Measurements from ENCODE around the gene ASB18. TPM values are rescaled to one million over a fixed set of nuclear protein-coding genes. Genes with fewer than 3 reads are reported as not detected.

Gene ASB18
- total and polyA plus RNA-seq, 2 of the 4 experiments (the other 2 are of a cell fraction) = not detected

GRCh38 chr2:236177967-236178889 lies 86.0 kb downstream of the ASB18 start:
- Histone ChIP-seq H2BK120ac (ENCODE audit: low read depth, low read length) (no peak overlapping the region), H4K91ac (ENCODE audit: insufficient read depth, low read depth, low read length) (no peak overlapping the region), H3K14ac (replicated peaks; ENCODE audit: low read depth, low read length) (no peak overlapping the region), H3K4me1 (ENCODE audit: control insufficient read depth, insufficient read depth, low read length) (peaks cover 6% of the 10 kb centered on the region), H3K27me3 (ENCODE audit: control insufficient read depth, insufficient read depth, low read length) (peaks cover 25% of the 10 kb centered on the region), H2AK5ac (ENCODE audit: low read depth, low read length) (no peak overlapping the region), H2BK20ac (ENCODE audit: low read depth, low read length) (no peak overlapping the region), H2BK5ac (ENCODE audit: low read depth, low read length, poor library complexity, severe bottlenecking) (no peak overlapping the region), H3K9me3 (ENCODE audit: control insufficient read depth, insufficient read depth, low read length) (no peaks in the 10 kb centered on the region), H3K56ac (ENCODE audit: extremely low read depth, insufficient read depth, low read length) (no peak overlapping the region), H3K4me2 (ENCODE audit: low read depth, low read length) (peak overlapping the region; percentile 62), H3K9me1 (ENCODE audit: insufficient read depth, low read length) (no peaks in the 10 kb centered on the region), H3K4me3 (ENCODE audit: insufficient read depth, low read depth, low read length) (peak overlapping the region; percentile 32), H3K27ac (ENCODE audit: insufficient read depth, low read length) (no peak overlapping the region; the same call in 1 of the 2 replicates), H3K9ac (ENCODE audit: low read depth, low read length) (no peak overlapping the region), H2AFZ (replicated peaks; ENCODE audit: low read length, poor library complexity) (peak overlapping the region; percentile 72), H3K79me1 (ENCODE audit: low read depth in 1 of 2, low read length in 2 of 2) (no peaks in the 10 kb centered on the region), H3K18ac (ENCODE audit: low read depth, low read length) (no peak overlapping the region), H4K8ac (ENCODE audit: low read depth in 2 of 2, low read length in 2 of 2) (peak overlapping the region in 1 of 2 experiments; percentile 4; a peak in 1 of 4 replicates), H2BK15ac (ENCODE audit: low read depth, low read length) (no peak overlapping the region), H4K5ac (ENCODE audit: low read depth, low read length) (no peak overlapping the region), H3K4ac (ENCODE audit: low read depth, low read length) (no peak overlapping the region), H3K23ac (ENCODE audit: low read depth, low read length) (no peak overlapping the region), H3K36me3 (ENCODE audit: control insufficient read depth, insufficient read depth, low read length) (no peaks in the 10 kb centered on the region), H2AK9ac (replicated peaks; ENCODE audit: low read depth, low read length, poor library complexity) (no peak overlapping the region), H4K20me1 (ENCODE audit: insufficient read depth, low read length) (no peaks in the 10 kb centered on the region)
- in situ Hi-C loops (cut with MboI; ENCODE audit: low sequenced_read_pairs) = loop anchor here (5.0 kb wide), 1 partner anchor 411 kb away; no protein-coding TSS in a partner anchor
- TF ChIP-seq MAFK (IDR thresholded peaks at IDR 0.05; ENCODE audit: low read depth, low read length) (no peak), BHLHE40 (IDR thresholded peaks at IDR 0.05; ENCODE audit: low read depth, low read length) (peak; percentile 27; the same call in 1 of the 2 replicates), POLR2A (IDR thresholded peaks at IDR 0.05; ENCODE audit: low read depth, low read length) (no peak), SMC3 (IDR thresholded peaks at IDR 0.05; ENCODE audit: low read depth, low read length) (peak; percentile 42), RFX5 (IDR thresholded peaks at IDR 0.05; ENCODE audit: low read depth, low read length) (no peak), RAD21 (IDR thresholded peaks at IDR 0.05; ENCODE audit: low read length) (peak; percentile 41), NFE2L2 (IDR thresholded peaks at IDR 0.05; ENCODE audit: low read depth, low read length) (no peak), RCOR1 (IDR thresholded peaks at IDR 0.05; ENCODE audit: insufficient replicate concordance, low read length) (no peak)
- TF ChIP-seq, protein P1, sequence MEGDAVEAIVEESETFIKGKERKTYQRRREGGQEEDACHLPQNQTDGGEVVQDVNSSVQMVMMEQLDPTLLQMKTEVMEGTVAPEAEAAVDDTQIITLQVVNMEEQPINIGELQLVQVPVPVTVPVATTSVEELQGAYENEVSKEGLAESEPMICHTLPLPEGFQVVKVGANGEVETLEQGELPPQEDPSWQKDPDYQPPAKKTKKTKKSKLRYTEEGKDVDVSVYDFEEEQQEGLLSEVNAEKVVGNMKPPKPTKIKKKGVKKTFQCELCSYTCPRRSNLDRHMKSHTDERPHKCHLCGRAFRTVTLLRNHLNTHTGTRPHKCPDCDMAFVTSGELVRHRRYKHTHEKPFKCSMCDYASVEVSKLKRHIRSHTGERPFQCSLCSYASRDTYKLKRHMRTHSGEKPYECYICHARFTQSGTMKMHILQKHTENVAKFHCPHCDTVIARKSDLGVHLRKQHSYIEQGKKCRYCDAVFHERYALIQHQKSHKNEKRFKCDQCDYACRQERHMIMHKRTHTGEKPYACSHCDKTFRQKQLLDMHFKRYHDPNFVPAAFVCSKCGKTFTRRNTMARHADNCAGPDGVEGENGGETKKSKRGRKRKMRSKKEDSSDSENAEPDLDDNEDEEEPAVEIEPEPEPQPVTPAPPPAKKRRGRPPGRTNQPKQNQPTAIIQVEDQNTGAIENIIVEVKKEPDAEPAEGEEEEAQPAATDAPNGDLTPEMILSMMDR (conservative IDR thresholded peaks at IDR 0.05; ENCODE audit: low read depth, low read length) = peak; percentile 69
- TF ChIP-seq, protein P2, sequence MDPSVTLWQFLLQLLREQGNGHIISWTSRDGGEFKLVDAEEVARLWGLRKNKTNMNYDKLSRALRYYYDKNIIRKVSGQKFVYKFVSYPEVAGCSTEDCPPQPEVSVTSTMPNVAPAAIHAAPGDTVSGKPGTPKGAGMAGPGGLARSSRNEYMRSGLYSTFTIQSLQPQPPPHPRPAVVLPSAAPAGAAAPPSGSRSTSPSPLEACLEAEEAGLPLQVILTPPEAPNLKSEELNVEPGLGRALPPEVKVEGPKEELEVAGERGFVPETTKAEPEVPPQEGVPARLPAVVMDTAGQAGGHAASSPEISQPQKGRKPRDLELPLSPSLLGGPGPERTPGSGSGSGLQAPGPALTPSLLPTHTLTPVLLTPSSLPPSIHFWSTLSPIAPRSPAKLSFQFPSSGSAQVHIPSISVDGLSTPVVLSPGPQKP (IDR thresholded peaks at IDR 0.05; ENCODE audit: borderline replicate concordance, low read depth, low read length) = no peak
- peak; percentile 30 for DNase-seq
- peak; percentile 62 for ATAC-seq (ENCODE audit: low read depth)
- POLR2A ChIA-PET (ENCODE audit: unreplicated experiment) = no interaction called here
- 0% methylated on average over 1 of the region's 65 CpGs; no CpG with 5 or more reads in 1 of the 2 experiments for WGBS, 2 experiments (ENCODE audit: extremely low coverage in 2 of 2, insufficient read length in 1 of 2)
- dilution Hi-C loops (cut with HindIII; ENCODE audit: low sequenced_read_pairs, unreplicated experiment) = loop anchor here (25.0 kb wide), 1 partner anchor 391 kb away; no protein-coding TSS in a partner anchor
- no TSS peak for BruUV-seq (replicated peaks)
- intact Hi-C loops (cut with micrococcal nuclease) = loop anchor here (10.0 kb wide), 1 partner anchor 233 kb away; no protein-coding TSS in a partner anchor
- CTCF ChIA-PET = interaction anchor here (0.6 to 1.5 kb wide), 5 partner anchors 17 to 399 kb away, joined by 3 to 11 read pairs (median 3); no protein-coding TSS in a partner anchor
